OCI-LY1 (cell line): ENCODE measurements around the gene GMDS.

Experiments
- CTCF ChIP-seq: fragments of 200-600 bp; sonication (generic), shearing (Covaris generic); IDR thresholded peaks from 2 replicates; pipeline ENCODE4 v1.5.1; 2017; ENCODE audit warnings: mild to moderate bottlenecking, antibody characterized with exemption, low read length, moderate library complexity, mixed read lengths
- EZH2 ChIP-seq: fragments of 200-600 bp; sonication (generic), shearing (Covaris generic); IDR thresholded peaks from 2 replicates; pipeline ENCODE4 v1.8.0; 2017; ENCODE audit warnings: borderline replicate concordance, mixed run types, mild to moderate bottlenecking, antibody characterized with exemption, low read length, moderate library complexity, mixed read lengths

- TF ChIP-seq EZH2, result no peak
- TF ChIP-seq CTCF, result no peak
These were observed 581.9 kb downstream of the GMDS start for GRCh38 chr6:1663511-1663910.
